ENCODE results near the gene RSRC1. TPM values are rescaled to one million over a fixed set of nuclear protein-coding genes. Genes with fewer than 3 reads are reported as not detected.
A peak's percentile ranks its signal among the peaks of the same experiment; 100 is the strongest.

RSRC1 gene
- total and polyA plus RNA-seq, 5 donors from 2014 or later = 25.8 to 35.7 (median 30.1) TPM

DNA sequence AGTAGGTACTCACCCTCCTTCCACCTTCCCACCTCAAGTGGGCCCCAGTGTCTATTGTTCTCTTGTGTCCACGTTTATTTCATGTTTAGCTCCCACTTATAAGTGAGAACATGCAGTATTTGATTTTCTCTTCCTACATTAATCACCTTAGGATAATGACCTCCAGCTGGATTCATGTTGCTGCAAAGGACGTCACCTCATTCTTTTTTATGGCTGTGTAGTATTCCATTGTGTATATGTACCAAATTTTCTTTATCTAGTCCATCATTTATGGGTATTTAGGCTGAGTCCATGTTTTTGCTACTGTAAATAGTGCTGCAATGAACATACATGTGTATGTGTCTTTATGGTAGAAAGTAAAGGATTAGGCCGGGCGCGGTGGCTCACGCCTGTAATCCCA lies 455.2 kb downstream of the RSRC1 start:
- H3K9me3 ChIP-seq (ENCODE audit: control insufficient read depth in 2 of 2, low read length in 2 of 2) = no peaks in the 10 kb centered on the region
- ATAC-seq (ENCODE audit: low read depth in 2 of 2) = no peak
- H3K36me3 ChIP-seq (ENCODE audit: control insufficient read depth, insufficient read depth, low read length) = no peaks in the 10 kb centered on the region
- DNase-seq = no peak
- Mint-ChIP-seq H3K4me3 (no peak overlapping the region), H3K36me3 (no peaks in the 10 kb centered on the region), H3K9me3 (peaks cover 0 to 9% (median 2%) of the 10 kb centered on the region in 7 donors), H3K27ac (no peak overlapping the region), H3K4me1 (no peaks in the 10 kb centered on the region), H3K27me3 (peaks cover 30% of the 10 kb centered on the region)
- no peak overlapping the region for H3K27ac ChIP-seq (ENCODE audit: insufficient read depth, low read length, poor library complexity, severe bottlenecking)
- peaks cover 5% of the 10 kb centered on the region for H3K27me3 ChIP-seq (ENCODE audit: control insufficient read depth, insufficient read depth, low read length)
- no peaks in the 10 kb centered on the region for H3K4me1 ChIP-seq (ENCODE audit: control insufficient read depth, insufficient read depth, low read length, poor library complexity, severe bottlenecking)
- H3K4me3 ChIP-seq (ENCODE audit: low read depth, low read length) = no peak overlapping the region

DNA sequence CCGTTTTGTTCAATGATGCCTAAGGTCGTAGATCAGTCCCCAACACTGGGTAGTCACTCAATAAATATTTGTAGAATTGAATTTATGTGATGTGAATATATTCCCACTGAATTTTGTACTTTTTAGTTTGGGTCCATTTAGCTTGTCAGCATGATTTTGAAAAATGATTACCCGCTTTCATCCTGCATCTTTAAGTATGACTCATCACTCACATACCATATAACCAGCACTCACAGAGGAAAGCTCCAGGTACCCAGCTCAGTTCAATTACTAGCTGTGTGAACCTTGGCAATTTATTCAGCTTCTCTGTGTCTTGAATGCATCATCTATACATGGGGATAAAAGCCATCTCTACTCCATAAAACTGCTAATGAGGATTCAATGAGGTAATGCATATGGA lies 458.9 kb downstream of the RSRC1 start:
- Mint-ChIP-seq H3K27me3 (peaks cover 36% of the 10 kb centered on the region), H3K4me1 (peaks cover 0 to 12% (median 10%) of the 10 kb centered on the region in 4 donors), H3K36me3 (no peaks in the 10 kb centered on the region), H3K27ac (no peak overlapping the region), H3K4me3 (peak overlapping the region in 1 of 4 donors; percentile 59), H3K9me3 (peaks cover 0 to 13% (median 3%) of the 10 kb centered on the region in 7 donors)
- H3K9me3 ChIP-seq (ENCODE audit: control insufficient read depth in 2 of 2, low read length in 2 of 2) = no peaks in the 10 kb centered on the region
- no peaks in the 10 kb centered on the region for H3K36me3 ChIP-seq (ENCODE audit: control insufficient read depth, insufficient read depth, low read length)
- peaks cover 13% of the 10 kb centered on the region for H3K4me1 ChIP-seq (ENCODE audit: control insufficient read depth, insufficient read depth, low read length, poor library complexity, severe bottlenecking)
- no peak for ATAC-seq (ENCODE audit: low read depth in 2 of 2)
- H3K27ac ChIP-seq (ENCODE audit: insufficient read depth, low read length, poor library complexity, severe bottlenecking) = no peak overlapping the region
- H3K27me3 ChIP-seq (ENCODE audit: control insufficient read depth, insufficient read depth, low read length) = peaks cover 9% of the 10 kb centered on the region
- no peak overlapping the region for H3K4me3 ChIP-seq (ENCODE audit: low read depth, low read length)
- DNase-seq = no peak

- Histone ChIP-seq H3K27me3 (ENCODE audit: control insufficient read depth, insufficient read depth, low read length) (peaks cover 9% of the 10 kb centered on the region), H3K36me3 (ENCODE audit: control insufficient read depth, insufficient read depth, low read length) (no peaks in the 10 kb centered on the region), H3K9me3 (ENCODE audit: control insufficient read depth in 2 of 2, low read length in 2 of 2) (no peaks in the 10 kb centered on the region), H3K4me3 (ENCODE audit: low read depth, low read length) (no peak overlapping the region), H3K27ac (ENCODE audit: insufficient read depth, low read length, poor library complexity, severe bottlenecking) (no peak overlapping the region), H3K4me1 (ENCODE audit: control insufficient read depth, insufficient read depth, low read length, poor library complexity, severe bottlenecking) (peaks cover 13% of the 10 kb centered on the region)
- Mint-ChIP-seq H3K4me3 (peak overlapping the region in 1 of 4 donors; percentile 10), H3K27ac (peak overlapping the region in 1 of 3 donors; percentile 87), H3K4me1 (peaks cover 0 to 12% (median 10%) of the 10 kb centered on the region in 4 donors), H3K9me3 (peaks cover 0 to 13% (median 3%) of the 10 kb centered on the region in 7 donors), H3K27me3 (peaks cover 32% of the 10 kb centered on the region), H3K36me3 (no peaks in the 10 kb centered on the region)
- no peak for DNase-seq
- no peak for ATAC-seq (ENCODE audit: low read depth in 2 of 2)
These were observed 459.9 kb downstream of the RSRC1 start for GRCh38 chr3:158569794-158570193.

DNA sequence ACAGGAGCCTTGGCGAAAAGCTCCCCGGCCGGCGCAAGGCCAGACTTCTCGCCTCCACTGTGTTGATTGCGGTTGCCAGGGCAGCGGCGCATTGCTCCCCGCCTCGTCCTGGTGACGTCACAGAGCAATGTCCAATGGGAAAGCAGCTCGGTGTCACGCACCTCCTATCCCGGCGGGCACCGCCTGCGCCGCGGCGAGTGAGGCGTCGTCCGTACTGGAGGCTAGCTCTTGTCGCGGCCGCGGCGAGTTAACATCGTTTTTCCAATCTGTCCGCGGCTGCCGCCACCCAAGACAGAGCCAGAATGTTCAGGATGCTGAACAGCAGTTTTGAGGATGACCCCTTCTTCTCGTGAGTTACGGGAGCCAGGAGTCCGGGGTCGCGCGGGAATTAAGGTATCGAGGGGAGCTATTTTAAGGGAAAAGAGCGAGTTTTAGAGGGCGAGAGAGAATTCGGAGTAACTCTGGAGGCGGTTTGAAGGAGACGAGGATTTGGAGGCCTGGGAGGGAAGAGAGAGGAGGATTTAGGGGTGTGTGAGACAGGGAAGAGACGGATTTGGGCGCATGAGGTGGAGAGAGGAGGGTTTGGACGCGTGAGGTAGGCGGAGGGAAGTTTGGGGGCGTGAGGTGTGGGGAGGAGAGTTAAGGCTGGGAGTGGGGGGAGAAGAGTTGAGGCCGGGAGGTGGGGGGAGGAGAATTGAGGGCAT lies 461.3 kb downstream of the RSRC1 start, which contains the start of gene MLF1:
TSS of gene MLF1 (plus strand) at position 196 of the 704 bp plus-strand sequence. CDS start at position 303, 107 bp downstream.
- Histone ChIP-seq H3K4me3 (ENCODE audit: low read depth, low read length) (peak within 1 kb of the TSS; percentile 69), H3K4me1 (ENCODE audit: control insufficient read depth, insufficient read depth, low read length, poor library complexity, severe bottlenecking) (peaks cover 13% of the 10 kb centered on the region), H3K9me3 (ENCODE audit: control insufficient read depth in 2 of 2, low read length in 2 of 2) (no peaks in the 10 kb centered on the region), H3K27ac (ENCODE audit: insufficient read depth, low read length, poor library complexity, severe bottlenecking) (no peak within 1 kb of the TSS), H3K27me3 (ENCODE audit: control insufficient read depth, insufficient read depth, low read length) (peaks cover 9% of the 10 kb centered on the region), H3K36me3 (ENCODE audit: control insufficient read depth, insufficient read depth, low read length) (no peaks in the 10 kb centered on the region)
- peaks cover 0 to 11% (median 0%) of the 10 kb centered on the region in 7 donors for H3K9me3 Mint-ChIP-seq
- H3K27me3 Mint-ChIP-seq = peaks cover 32% of the 10 kb centered on the region
- DNase-seq (peak; percentile 69 to 86 (median 78)), ATAC-seq (ENCODE audit: low read depth in 2 of 2) (peak; percentile 91 to 94)
- H3K4me3 Mint-ChIP-seq = peak within 1 kb of the TSS; percentile 69 to 97 (median 87)
- H3K4me1 Mint-ChIP-seq = peaks cover 0 to 12% (median 10%) of the 10 kb centered on the region in 4 donors
- no peaks in the 10 kb centered on the region for H3K36me3 Mint-ChIP-seq
- peak within 1 kb of the TSS in 2 of 3 donors; percentile 83 to 87 for H3K27ac Mint-ChIP-seq

- peaks cover 0 to 8% (median 0%) of the 10 kb centered on the region in 7 donors for H3K9me3 Mint-ChIP-seq
- DNase-seq (no peak), ATAC-seq (ENCODE audit: low read depth in 2 of 2) (no peak)
- H3K9me3 ChIP-seq (ENCODE audit: control insufficient read depth in 2 of 2, low read length in 2 of 2) = no peaks in the 10 kb centered on the region
- H3K4me1 ChIP-seq (ENCODE audit: control insufficient read depth, insufficient read depth, low read length, poor library complexity, severe bottlenecking) = peaks cover 13% of the 10 kb centered on the region
- no peak overlapping the region for H3K4me3 ChIP-seq (ENCODE audit: low read depth, low read length)
- H3K27ac Mint-ChIP-seq = no peak overlapping the region
- H3K4me1 Mint-ChIP-seq = peaks cover 0 to 12% (median 10%) of the 10 kb centered on the region in 4 donors
- no peak overlapping the region for H3K4me3 Mint-ChIP-seq
- H3K27me3 ChIP-seq (ENCODE audit: control insufficient read depth, insufficient read depth, low read length) = peaks cover 9% of the 10 kb centered on the region
- no peaks in the 10 kb centered on the region for H3K36me3 ChIP-seq (ENCODE audit: control insufficient read depth, insufficient read depth, low read length)
- no peak overlapping the region for H3K27ac ChIP-seq (ENCODE audit: insufficient read depth, low read length, poor library complexity, severe bottlenecking)
- no peaks in the 10 kb centered on the region for H3K36me3 Mint-ChIP-seq
- H3K27me3 Mint-ChIP-seq = peaks cover 32% of the 10 kb centered on the region
These were observed 462.3 kb downstream of the RSRC1 start for GRCh38 chr3:158571969-158572765.

- peaks cover 32% of the 10 kb centered on the region for H3K27me3 Mint-ChIP-seq
- H3K4me3 Mint-ChIP-seq = peak overlapping the region in 2 of 4 donors; percentile 21 to 51
- ATAC-seq (ENCODE audit: low read depth in 2 of 2) = no peak
These were observed 462.8 kb downstream of the RSRC1 start for GRCh38 chr3:158572766-158573060.

DNA sequence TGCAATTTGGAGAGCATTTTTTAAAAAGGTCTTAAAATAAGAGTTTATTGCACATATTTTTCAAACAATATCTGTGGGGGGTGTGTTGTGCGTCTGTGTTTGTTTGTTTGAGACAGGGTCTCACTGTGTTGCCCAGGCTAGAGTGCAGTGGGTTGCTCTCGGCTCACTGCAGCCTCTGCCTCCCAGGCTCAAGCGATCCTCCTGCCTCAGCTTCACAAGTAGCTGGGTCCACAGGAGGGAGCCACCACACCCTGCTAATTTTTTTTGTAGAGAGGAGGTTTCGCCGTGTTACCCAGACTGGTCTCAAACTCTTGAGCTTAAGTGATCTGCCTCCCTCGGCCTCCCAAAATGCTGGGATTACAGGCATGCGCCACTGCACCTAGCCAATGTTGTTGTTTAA lies 463.8 kb downstream of the RSRC1 start:
- Histone ChIP-seq H3K4me3 (ENCODE audit: low read depth, low read length) (no peak overlapping the region), H3K27ac (ENCODE audit: insufficient read depth, low read length, poor library complexity, severe bottlenecking) (no peak overlapping the region), H3K36me3 (ENCODE audit: control insufficient read depth, insufficient read depth, low read length) (no peaks in the 10 kb centered on the region), H3K9me3 (ENCODE audit: control insufficient read depth in 2 of 2, low read length in 2 of 2) (no peaks in the 10 kb centered on the region), H3K27me3 (ENCODE audit: control insufficient read depth, insufficient read depth, low read length) (peaks cover 9% of the 10 kb centered on the region), H3K4me1 (ENCODE audit: control insufficient read depth, insufficient read depth, low read length, poor library complexity, severe bottlenecking) (peaks cover 13% of the 10 kb centered on the region)
- DNase-seq = no peak
- Mint-ChIP-seq H3K27ac (no peak overlapping the region), H3K4me1 (peaks cover 0 to 12% (median 10%) of the 10 kb centered on the region in 4 donors), H3K36me3 (no peaks in the 10 kb centered on the region), H3K4me3 (no peak overlapping the region), H3K27me3 (peaks cover 27% of the 10 kb centered on the region), H3K9me3 (peaks cover 0 to 8% (median 0%) of the 10 kb centered on the region in 7 donors)
- ATAC-seq (ENCODE audit: low read depth in 2 of 2) = no peak

More at GRCh38 chr3:158572766-158573060, 462.8 kb downstream of the RSRC1 start:
- H3K4me1 Mint-ChIP-seq = peaks cover 0 to 12% (median 10%) of the 10 kb centered on the region in 4 donors
- no peak for DNase-seq
- H3K27ac Mint-ChIP-seq = no peak overlapping the region
- no peak overlapping the region for H3K4me3 ChIP-seq (ENCODE audit: low read depth, low read length)
- H3K9me3 Mint-ChIP-seq = peaks cover 0 to 8% (median 0%) of the 10 kb centered on the region in 7 donors
- H3K9me3 ChIP-seq (ENCODE audit: control insufficient read depth in 2 of 2, low read length in 2 of 2) = no peaks in the 10 kb centered on the region
- no peaks in the 10 kb centered on the region for H3K36me3 ChIP-seq (ENCODE audit: control insufficient read depth, insufficient read depth, low read length)
- peaks cover 13% of the 10 kb centered on the region for H3K4me1 ChIP-seq (ENCODE audit: control insufficient read depth, insufficient read depth, low read length, poor library complexity, severe bottlenecking)
- H3K36me3 Mint-ChIP-seq = no peaks in the 10 kb centered on the region
- H3K27ac ChIP-seq (ENCODE audit: insufficient read depth, low read length, poor library complexity, severe bottlenecking) = no peak overlapping the region
- peaks cover 9% of the 10 kb centered on the region for H3K27me3 ChIP-seq (ENCODE audit: control insufficient read depth, insufficient read depth, low read length)
